Myocyte (in vitro differentiated cells): ENCODE measurements around the gene TIPIN. TPM values are rescaled to one million over a fixed set of nuclear protein-coding genes. Genes with fewer than 3 reads are reported as not detected.
"Not testable (repeated sequence)": the region's sequence is repeated elsewhere in the genome, so short reads cannot be mapped to it uniquely, and the experiment has no call there.

Experiments
- DNase-seq: peaks from one replicate; pipeline ENCODE4 v3.0.0-alpha.2; 2012; ENCODE audit warnings: low read depth
- polyA plus RNA-seq: library from polyadenylated mRNA; unstranded; fragments of >200 nt; gene quantifications from one replicate; pipeline ENCODE4 v1.2.1, GENCODE V29; 2012; ENCODE audit warnings: missing spikeins
- total RNA-seq: library from RNA; depleted of rRNA; stranded (reverse); fragments of >200 nt; gene quantifications from 2 replicates; pipeline ENCODE4 v1.2.3, GENCODE V29; 2014

TIPIN gene, protein sequence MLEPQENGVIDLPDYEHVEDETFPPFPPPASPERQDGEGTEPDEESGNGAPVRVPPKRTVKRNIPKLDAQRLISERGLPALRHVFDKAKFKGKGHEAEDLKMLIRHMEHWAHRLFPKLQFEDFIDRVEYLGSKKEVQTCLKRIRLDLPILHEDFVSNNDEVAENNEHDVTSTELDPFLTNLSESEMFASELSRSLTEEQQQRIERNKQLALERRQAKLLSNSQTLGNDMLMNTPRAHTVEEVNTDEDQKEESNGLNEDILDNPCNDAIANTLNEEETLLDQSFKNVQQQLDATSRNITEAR
- total RNA-seq = 6.3 and 7.8 TPM in 2 replicates
- polyA plus RNA-seq = 5.3 TPM

DNA sequence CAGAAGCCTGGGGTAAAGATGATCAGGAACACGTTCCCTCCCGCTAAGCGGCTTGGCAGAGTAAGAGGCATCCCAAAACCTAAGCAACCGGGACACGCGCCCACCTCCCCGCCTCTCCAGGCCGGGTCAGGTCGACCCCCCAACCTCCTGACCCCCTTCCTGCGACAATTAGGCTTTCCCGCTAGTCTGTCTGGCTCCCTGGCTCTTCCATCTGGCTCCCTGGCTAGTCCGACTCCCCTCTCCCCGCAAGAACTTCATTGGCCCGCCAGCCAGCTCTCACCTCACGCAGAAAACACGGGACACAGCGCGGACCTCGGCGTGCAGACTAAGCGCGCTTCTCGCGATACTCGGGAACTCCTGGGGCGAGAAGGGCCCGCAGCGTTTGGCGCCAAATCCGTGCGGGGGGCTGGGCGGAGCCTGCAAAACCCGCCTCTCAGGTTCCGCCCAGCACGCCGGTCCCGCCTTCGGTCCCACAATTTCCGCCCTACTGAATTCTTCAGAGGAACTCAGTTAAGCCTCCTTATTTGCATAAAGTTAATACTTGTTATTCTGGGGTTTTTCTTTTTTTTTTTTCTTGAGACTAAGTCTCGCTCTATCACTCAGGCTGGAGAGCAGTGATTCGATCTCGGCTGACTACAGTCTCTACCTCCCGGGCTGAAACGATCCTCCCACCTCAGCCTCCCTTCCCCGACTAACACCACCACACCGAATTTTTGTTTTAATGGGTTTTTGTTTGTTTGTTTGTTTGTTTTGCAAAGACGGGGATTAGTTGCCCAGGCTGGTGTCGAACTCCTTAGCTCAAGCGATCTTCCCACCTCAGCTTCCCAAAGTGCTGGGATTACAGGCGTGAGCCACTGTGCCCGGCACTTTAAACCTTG lies at the start of gene TIPIN:
TIPIN (minus strand) TSS at position 327 of the 878 bp plus-strand sequence. CDS start 3,738 bp downstream, outside the sequence.
- peak; percentile 96 for DNase-seq

DNA sequence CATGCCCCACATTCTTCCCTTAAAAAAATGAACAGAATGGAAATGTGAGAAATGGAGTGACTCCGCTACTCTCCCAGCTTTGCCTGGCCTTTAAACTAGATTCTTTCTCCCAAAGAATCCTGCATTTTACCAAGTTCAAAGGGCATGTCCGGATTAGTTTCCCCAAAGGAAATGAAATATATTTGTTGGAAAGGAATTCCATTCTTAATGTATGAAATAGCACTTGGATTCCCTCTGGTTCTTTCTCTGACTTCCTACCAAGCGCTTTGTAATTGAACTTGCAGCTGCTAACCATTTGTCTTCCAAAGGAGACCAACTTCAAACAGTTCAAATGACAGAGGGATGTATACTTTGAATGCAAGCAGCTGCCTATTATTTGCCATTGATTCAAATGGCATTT lies 49.1 kb upstream of the TIPIN start:
- peak; percentile 54 for DNase-seq

- no peak for DNase-seq
Observed at GRCh38 chr15:66405007-66405406, 48.5 kb upstream of the TIPIN start.

DNA sequence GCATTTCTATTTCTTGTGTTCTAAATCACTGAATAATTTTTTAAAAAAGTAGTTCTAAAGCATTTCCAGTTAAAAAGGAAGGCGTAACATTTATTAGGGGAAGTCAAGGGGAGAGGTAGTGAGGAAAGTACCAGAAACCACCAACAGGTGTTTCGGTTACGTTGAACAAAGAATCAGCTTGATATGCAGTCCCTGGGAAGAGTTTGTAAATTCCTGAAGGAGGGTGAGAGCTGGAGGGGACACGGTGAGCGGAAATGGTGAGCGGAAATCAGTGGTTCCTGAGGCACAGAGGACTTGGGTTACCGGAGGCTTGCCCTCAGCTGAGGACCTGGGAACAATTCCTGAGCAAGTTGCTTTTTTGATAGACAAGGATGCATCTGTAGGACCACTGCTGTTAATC lies 48.0 kb upstream of the TIPIN start:
- DNase-seq = peak; percentile 46

- DNase-seq = no peak
Observed at GRCh38 chr15:66404122-66404521, 47.6 kb upstream of the TIPIN start.

GRCh38 chr15:66403323-66403722 lies 46.8 kb upstream of the TIPIN start:
- DNase-seq = no peak

GRCh38 chr15:66402761-66403284 lies 46.3 kb upstream of the TIPIN start:
- no peak for DNase-seq

DNA sequence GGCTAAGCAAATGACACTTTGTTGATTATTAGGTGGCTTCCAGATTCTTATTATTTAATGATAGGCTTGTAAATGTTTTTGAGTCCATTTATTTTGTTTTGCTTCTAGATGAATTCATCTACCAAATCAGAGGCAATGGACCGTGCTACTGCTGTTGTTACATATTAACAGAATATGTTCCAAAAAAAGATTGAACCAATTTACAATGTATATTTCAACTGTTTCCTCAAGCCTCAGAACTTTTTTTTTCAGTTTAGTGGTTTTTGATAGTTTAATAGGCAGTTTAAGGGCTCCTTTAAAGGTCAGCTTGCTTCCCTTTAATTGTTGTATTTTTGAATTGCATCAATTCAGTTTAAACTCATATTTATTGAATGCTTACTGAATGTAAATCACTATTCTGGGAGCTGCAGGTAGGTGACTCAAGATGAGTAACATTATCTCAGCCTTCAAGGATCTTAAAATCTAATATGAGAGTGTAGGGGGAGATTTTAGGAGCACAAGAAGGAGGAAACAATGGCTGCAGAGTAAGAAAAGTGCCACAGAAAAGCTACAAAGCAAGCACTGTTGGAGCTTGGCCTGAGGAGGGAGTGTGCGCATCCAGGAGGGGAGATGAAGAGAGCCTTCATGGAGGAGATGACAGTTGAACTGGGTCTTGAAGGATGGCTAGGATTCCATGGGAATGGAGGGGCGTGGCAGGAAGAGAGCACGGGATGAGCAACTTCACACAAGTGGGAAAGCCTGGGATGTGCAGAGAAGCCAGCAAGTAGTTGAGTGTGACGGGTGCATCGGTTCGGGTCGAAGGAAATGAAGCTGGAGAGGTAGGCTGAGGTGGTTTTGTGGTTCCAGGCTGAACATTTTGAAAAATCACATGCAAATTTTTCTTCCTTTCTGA lies 44.9 kb upstream of the TIPIN start:
- DNase-seq = no peak

DNA sequence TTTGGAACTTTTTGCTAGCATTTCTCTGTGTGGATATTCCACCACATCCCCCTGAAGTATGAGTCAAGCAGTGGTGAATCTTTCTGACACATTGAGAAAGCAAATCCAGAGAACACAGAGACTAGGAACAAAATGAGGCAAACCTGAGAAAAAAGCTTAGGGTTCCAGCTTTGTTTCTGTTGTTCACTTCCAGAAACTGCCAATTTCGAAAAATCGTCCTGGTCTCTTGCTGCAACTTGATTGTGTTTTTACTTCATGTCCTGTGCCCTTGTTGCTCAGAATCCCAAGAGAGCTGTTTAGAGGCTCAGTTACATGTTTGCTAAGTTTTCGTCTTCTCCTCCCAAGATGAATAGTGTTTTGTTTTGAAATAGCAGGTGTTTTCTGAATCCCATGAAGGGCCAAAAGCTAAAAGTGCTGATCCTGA lies 43.9 kb upstream of the TIPIN start:
- no peak for DNase-seq

- no peak for DNase-seq
Observed at GRCh38 chr15:66399276-66399675, 42.8 kb upstream of the TIPIN start.

- no peak for DNase-seq
Observed at GRCh38 chr15:66394915-66395314, 38.4 kb upstream of the TIPIN start.

DNA sequence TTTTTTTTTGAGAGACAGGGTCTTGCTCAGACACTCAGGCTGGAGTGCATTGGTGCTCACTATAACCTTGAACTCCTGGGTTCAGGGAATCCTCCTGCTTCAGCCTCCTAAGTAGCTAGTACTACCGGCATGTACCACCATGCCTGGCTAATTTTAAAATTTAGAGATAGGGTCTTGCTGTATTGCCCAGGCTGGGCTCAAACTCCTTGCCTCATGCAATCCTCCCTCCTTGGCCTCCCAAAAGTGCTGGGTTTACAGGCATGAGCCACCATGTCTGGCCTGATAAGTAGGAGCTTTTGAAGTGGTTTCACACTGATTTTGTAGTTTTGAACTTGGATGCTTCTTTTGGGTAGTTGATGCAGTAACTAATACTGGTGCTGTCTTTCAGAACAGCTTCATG lies 38.0 kb upstream of the TIPIN start:
- no peak for DNase-seq

DNA sequence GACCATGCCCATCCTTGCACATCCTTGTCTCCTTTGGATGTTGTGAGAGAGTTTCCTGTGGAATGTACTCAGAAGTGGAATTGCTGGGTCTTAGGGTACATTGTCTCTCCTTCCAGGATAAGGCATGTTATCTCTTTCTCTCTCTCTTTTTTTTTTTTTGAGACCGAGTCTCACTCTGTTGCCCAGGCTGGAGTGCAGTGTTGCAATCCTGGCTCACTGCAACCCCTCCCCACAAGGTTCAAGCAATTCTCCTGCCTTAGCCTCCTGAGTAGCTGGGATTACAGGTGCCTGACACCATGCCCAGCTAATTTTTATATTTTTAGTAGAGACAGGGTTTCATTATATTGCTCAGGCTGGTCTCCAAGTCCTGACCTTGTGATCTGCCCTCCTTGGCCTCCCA lies 36.6 kb upstream of the TIPIN start:
- DNase-seq = not testable (repeated sequence)

GRCh38 chr15:66390678-66391077 lies 34.2 kb upstream of the TIPIN start:
- no peak for DNase-seq

DNA sequence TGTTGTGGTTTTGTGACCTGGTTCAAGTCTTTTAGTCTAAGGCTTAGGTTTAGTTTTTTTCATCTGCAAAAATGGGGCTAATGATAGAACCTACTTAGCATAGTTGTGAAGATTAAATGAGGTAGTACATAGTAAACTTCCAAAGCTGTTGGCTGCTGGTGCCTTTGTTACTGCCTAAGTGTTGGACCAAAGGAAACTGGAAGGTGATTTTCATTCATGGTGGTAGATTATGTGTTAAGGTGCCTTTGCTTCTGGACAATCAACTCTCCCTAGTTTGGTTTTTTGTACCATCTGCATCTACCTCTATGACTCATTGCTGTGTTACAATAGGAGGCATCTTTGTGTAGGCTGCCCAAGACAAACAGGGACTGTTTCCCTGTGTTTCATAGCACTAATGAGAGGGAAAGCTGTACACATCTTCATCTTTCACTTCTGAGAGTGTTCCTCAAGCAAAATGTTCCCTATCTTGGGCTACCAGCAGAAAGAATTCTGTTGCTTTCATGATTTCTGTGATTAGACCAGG lies 33.4 kb upstream of the TIPIN start:
- no peak for DNase-seq

DNA sequence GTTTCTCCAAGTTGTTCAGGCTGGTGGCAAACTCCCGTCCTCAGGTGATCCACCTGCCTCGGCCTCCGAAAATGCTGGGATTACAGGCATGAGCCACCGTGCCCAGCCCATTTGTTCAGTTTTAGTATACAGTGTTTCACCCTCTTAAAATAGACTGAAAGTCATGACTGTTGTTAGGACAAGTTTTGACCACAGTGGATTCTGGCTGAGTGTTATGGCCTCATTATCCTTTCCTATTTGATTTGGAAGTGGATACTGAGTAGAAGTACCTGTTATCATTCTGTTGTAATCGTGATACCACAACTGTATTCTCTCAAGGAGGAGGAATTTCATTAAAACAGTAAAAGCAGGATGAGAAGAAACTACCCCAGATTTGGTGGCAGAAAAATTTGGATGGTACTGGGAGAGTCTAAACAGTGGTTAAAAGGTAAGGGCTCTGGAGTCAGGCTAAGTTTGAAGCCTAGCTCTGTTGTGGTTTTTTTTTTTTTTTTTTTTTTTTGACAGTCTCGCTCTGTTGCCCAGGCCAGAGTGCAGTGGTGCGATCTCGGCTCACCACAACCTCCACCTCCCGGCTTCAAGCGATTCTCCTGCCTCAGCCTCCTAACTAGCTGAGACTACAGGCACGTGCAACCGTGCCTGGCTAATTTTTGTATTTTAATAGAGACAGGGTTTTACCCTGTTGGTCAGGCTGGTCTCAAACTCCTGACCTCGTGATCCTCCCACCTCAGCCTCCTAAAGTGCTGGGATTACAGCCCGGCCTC lies 32.8 kb upstream of the TIPIN start:
- peak; percentile 61 for DNase-seq

- DNase-seq = no peak
Observed at GRCh38 chr15:66388576-66388975, 32.1 kb upstream of the TIPIN start.

DNA sequence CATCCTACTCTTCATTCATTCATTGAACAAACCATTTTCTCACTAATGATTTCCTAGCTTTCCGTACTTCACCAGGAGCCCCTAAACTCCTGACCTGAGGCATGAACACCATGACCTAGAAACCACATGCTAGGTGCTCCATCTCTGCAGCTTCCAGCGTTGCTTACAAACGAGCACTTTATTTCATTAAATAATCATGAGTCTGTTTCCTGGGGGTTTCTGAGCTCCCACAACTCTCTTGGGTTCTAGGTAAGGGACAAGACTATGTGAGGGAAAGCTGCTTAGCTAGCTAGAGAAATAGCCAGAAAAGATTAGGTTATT lies 31.5 kb upstream of the TIPIN start:
- no peak for DNase-seq

- DNase-seq = peak; percentile 60
Observed at GRCh38 chr15:66387163-66388042, 30.9 kb upstream of the TIPIN start.
